RKO (cell line): ENCODE data around the gene MLKL.

ENCODE experiments used
- DNase-seq: peaks from one replicate; pipeline ENCODE4 v3.0.0-alpha.2; 2016; ENCODE audit warnings: low spot score

The MLKL gene

DNA sequence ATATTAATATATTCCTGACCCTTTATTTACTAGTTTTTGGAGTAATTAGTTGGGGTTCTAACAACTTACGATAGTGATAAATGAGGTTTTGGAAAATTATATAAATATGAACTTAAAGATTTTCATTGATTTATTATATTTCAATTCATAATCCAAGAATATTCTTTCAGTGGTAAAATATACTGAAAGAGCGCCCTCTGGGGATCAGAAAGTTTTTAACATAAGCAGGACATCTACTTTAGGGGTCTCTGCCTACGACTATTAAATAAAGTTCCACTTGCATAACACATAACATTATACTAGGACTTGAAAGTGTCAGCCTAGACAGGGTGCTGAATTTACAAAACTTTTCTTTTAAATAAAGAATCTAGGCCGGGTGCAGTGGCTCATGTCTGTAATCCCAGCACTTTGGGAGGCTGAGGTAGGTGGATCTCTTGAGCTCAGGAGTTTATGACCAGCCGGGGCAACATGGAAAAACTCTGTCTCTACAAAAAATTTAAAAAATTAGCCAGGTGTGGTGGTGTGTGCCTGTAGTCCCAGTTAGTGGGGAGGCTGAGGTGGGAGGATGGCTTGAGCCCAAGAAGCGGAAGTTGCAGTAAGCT lies 49.6 kb downstream of the MLKL start:
- peak; percentile 22 for DNase-seq

DNA sequence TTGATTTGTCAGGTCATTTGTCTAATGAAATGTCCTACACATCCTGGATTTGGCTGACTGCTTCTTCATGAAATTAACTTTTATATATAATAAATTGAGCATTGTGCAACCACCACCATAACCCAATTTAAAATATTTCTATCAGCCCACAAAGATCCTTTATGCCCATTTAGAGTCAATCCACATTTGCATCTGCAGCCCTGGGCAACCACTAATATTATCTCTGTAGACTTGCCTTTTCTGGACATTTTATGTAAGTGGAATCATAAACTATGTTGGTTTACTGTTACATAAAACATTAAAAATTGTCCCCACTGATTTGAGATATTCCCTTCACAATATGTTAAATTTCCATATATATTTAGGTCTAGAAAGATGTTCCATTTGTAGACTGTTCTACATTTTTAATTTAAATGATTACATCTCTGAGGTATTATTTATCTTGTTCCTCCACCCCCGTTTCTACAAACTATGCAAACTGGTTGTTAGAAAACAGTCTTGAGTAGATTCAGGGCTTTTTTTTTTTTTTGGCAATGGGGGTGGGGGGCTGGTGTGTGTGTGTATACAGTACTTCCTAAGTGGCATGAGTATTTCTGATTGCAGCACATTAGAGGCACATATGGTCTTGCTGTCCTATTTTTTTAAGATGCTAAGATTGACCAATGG lies 50.7 kb downstream of the MLKL start:
- no peak for DNase-seq

DNA sequence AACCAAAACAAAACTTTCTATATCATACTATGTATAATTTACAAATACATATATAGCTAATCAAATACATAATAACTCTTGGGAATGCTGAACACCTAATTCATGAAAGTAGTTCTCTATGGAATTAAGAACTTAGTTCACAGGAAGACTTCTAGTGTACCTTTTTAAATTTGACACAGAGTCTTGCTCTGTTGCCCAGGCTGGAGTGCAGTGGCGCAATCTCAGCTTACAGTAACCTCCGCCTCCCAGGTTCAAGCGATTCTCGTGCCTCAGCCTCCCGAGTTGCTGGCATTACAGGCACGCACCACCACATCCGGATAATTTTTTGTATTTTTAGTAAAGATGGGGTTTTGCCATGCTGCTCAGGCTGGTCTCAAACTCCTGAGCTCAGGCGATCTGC lies 58.7 kb downstream of the MLKL start:
- DNase-seq: no peak

DNA sequence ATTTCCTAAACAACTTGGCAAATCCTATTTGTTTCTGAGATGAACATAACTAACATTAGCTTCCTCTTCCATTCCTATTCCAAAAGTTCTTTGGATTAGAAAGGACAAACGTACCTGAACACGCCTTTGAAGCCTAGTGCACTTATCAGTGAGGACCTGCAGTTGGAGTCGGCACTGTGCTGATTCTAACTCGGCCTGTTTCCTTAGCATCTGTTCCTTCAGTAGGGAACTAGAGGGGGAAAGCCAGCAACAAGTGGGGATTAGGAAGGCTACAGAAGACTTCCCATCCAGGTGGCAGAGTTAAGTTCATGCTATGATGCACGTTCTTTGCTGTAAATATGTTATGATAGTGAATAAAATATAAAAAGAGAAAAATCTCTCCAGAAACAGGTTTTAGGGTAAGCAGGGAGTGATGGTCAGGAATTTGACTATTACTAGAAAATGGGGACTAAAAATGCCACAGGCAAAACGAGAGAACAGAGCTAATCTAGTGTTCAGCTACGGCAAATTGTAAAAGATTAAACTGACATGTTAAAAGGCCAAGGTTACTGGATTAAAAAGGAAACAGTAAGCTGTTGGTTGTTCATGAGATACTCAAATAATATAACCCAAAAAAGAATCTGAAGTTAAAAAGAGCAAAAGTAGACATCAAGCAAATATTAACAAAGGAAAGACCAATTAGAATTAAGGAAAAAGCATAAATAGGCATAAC lies 62.8 kb downstream of the MLKL start:
- no peak for DNase-seq

DNA sequence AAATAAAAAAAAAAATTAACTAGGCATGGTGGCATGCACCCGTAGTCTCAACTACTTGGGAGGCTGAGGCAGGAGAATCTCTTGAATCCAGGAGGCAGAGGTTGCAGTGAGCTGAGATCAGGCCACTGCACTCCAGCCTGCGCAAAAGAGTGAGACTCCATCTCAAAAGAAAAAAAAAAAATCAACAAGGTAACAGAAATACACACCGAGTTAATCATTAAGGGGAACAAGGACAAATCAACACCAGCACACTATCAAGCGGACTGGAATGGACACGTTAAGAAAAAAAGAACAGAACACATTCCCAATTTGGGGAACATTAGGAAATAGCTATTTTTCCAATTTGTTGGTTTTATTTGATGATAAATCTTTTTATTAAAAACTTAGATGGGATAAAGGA lies 65.4 kb downstream of the MLKL start:
- no peak for DNase-seq

DNA sequence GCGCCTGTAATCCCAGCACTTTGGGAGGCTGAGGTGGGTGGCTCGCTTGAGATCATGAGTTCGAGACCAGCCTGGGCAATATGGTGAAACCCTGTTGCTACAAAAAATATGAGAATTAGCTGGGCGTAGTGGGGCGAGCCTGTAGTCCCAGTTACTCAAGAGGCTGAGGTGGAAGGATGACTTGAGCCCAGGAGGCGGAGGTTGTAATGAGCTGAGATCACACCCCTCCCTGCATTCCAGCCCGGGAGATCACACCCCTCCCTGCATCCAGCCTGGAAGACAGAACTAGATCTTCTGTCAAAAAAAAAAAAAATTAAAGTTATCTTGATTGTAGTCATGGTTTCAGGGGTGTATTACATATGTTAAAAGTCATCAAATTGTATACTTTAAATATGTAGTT lies 67.0 kb downstream of the MLKL start:
- no peak for DNase-seq

DNA sequence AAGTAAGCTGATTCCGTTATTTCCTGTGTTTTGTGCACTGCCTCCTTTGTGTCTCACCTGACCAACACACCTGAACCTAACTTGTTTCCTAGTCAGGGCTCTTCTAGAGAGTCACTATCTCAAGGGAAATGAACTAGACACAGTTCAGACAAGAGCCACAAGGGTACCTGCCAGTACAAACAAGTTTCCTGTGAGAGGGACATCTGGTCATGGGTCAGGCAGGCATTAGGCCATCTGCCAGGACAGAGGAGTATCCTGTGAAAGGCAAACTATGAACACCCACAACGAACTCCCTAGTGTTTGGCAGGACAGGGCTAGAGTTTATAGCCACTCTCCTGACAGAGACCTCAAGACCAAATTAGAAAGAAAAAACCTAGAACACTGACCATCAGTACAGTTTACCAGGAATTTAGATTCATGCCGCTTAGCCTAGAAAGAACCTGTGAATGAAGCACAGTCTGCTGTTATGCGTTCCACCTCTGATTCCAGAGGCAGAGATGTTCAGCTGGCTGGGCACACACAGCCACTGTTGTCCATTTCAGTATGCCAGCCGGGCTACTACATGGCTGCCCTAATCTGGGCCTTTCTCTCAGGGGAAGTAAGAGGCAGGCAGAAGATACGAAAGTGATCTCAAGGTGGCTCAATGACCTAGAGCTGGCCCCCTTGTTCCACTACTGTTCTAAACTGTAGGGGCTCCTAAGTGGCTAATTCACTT lies 73.0 kb downstream of the MLKL start:
- DNase-seq: no peak

DNA sequence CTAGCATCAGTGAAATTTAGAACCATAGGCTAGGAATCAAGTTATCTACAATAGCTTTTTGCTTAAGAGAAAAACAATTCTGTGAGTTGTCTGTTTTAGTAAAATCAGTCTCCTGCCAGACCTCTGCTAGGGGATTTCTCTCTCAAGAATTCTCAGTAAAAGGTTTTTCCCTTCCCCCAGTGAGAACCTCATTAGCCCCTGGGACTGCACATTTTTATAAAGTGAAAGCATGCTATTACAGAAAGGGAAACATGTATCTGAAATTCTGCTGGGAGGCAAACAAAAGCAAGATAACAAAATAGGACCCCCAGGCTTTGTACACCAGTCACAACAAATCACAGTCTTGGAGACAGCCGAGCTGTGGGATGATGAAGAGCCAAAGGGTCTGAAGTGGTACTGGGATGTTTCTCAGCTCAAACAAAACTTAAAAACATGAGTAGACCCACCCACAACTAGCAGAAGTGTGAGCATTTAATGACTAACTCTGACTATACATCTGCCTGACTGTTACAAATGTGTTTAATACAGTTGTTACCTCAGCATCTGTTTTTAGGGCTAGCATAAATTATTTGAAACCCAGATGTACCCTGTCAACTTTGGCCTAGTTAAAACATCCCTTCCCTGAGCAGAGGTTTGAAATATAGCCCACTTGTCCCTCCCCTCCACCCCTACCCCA lies 73.8 kb downstream of the MLKL start:
- peak; percentile 55 for DNase-seq

DNA sequence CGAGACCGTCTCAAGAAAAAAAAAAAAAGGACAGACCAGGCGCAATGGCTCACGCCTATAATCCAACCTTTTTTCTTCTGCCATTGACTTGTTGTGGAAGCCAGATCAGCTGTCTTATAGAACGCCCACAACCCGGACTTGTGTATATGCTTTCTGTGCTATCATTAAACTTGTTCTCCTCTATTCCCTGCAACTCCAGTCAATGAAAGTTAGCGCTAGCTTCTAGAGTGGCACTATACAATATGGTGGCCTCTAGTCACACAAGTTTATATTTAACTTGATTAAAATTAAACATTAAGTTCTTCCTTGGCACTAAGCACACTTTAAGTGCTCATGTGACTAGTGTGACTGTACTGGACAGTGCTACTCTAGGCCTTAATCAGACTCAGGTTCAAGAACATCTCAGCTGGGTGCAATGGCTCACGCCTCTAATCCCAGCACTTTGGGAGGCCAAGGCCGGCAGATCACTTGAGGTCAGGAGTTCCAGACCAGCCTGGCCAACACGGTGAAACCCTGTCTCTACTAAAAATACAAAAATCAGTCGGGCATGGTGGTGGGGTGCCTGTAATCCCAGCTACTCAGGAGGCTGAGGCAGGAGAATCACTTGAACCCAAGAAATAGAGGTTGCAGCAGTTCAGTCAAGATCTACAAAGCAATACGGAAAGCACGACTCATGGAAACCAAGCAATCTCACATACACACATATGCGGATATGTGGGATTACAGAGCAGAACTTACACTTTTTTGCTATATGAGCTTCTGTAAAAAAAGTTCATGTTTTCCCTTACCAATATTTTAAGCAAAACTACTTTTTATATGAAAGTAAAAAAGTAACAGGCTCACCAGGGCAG lies 74.9 kb downstream of the MLKL start:
- no peak for DNase-seq

DNA sequence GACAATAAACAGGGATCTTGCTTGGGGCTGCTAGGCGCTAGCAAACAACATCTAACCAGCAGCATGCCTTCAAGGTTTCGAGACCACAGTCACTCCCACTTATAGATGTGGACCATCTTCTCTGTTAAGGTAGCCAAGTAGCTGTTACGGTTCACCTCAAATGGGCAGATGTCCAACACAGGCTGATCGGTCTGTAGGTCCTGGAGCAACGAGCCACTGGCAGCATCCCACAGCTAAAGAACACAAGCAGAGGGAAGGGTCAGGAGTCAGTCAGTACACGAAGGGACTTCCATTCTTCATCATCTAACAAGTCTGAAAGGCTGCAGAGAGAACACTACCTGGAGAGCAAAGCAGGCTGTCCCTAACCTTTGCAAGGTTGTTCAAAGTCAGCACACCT lies 76.8 kb downstream of the MLKL start:
- no peak for DNase-seq

DNA sequence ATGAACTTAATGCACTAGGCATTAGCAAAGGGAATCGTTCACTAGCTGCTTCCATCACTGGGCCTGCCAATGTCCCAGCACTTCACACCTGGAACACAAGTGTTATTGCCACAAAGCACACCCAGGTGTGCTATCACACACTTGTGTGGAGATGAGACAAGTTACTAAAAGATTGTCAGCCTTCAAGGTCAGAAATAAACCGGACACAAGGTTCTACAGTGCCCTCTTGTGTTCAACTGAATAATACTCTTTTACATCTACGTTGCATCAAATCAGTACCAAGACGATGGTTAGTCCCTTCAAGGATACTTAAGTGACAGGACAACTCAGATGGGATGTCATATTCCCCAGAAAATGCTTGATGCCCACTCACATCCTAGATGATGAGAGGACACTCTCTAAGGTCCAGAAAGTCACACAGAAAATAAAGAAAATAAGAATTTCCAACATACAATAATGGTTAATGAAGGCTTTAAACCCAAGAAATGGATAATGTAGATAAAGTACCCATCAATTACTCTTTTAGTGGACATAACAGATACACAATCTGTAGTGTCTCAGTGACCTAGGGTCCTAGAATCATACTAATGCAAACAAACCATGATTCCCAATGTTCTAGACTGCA lies 77.3 kb downstream of the MLKL start:
- DNase-seq: peak; percentile 66

DNA sequence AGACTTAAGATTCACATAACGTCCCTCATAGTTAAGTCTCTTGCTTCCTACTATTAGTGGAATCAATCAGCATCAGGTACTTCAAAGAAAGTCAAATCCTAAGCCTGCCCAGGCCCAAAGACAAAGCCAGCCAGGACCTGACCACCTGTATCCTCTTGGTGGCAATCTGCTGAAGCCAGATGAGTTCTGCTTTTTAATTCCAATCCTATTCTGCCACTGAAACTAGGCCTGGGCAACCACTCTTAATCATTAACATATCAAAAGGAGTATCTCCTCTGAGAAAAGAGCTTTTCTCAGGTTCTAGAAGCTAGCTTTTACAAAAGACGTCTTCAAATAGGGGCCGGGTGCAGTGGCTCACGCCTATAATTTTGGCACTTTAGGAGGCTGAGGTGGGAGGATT lies 78.7 kb downstream of the MLKL start:
- DNase-seq: no peak
